ENCODE data around the gene PCYT1A.
A peak's percentile ranks its signal among the peaks of the same experiment; 100 is the strongest.

The PCYT1A gene

GRCh38 chr3:196237203-196237602 is 50.3 kb downstream of the PCYT1A start:
- no peak for DNase-seq (ENCODE audit: low read depth, low spot score)

- no peak for DNase-seq (ENCODE audit: low read depth, low spot score)
These were observed 51.3 kb downstream of the PCYT1A start for GRCh38 chr3:196236223-196236622.

- no peak for DNase-seq (ENCODE audit: low read depth, low spot score)
These were observed 51.9 kb downstream of the PCYT1A start for GRCh38 chr3:196235452-196236122.

- DNase-seq (ENCODE audit: low read depth, low spot score): no peak
These were observed 54.7 kb downstream of the PCYT1A start for GRCh38 chr3:196232882-196233251.

GRCh38 chr3:196232154-196232881 is 55.2 kb downstream of the PCYT1A start:
- DNase-seq (ENCODE audit: low read depth, low spot score): no peak

- DNase-seq (ENCODE audit: low read depth, low spot score): no peak
These were observed 59.7 kb downstream of the PCYT1A start for GRCh38 chr3:196227629-196228493.

GRCh38 chr3:196227121-196227561 is 60.4 kb downstream of the PCYT1A start:
- no peak for DNase-seq (ENCODE audit: low read depth, low spot score)

- no peak for DNase-seq (ENCODE audit: low read depth, low spot score)
These were observed 61.7 kb downstream of the PCYT1A start for GRCh38 chr3:196225763-196226364.

- DNase-seq (ENCODE audit: low read depth, low spot score): no peak
These were observed 62.4 kb downstream of the PCYT1A start for GRCh38 chr3:196225086-196225485.

GRCh38 chr3:196222876-196223595 is 64.5 kb downstream of the PCYT1A start:
- no peak for DNase-seq (ENCODE audit: low read depth, low spot score)

- no peak for DNase-seq (ENCODE audit: low read depth, low spot score)
These were observed 66.5 kb downstream of the PCYT1A start for GRCh38 chr3:196220991-196221390.

GRCh38 chr3:196220587-196220986 is 66.9 kb downstream of the PCYT1A start:
- no peak for DNase-seq (ENCODE audit: low read depth, low spot score)

- no peak for DNase-seq (ENCODE audit: low read depth, low spot score)
These were observed 67.6 kb downstream of the PCYT1A start for GRCh38 chr3:196219970-196220311.

GRCh38 chr3:196219194-196219969 is 68.1 kb downstream of the PCYT1A start:
- peak; percentile 79 for DNase-seq (ENCODE audit: low read depth, low spot score)

GRCh38 chr3:196218155-196218712 is 69.3 kb downstream of the PCYT1A start:
- no peak for DNase-seq (ENCODE audit: low read depth, low spot score)

GRCh38 chr3:196217307-196218154 is 70.0 kb downstream of the PCYT1A start:
- no peak for DNase-seq (ENCODE audit: low read depth, low spot score)

- no peak for DNase-seq (ENCODE audit: low read depth, low spot score)
These were observed 70.8 kb downstream of the PCYT1A start for GRCh38 chr3:196216681-196217211.

GRCh38 chr3:196216089-196216564 is 71.4 kb downstream of the PCYT1A start, which contains the start of gene SLC51A:
Gene SLC51A (plus strand): TSS chr3:196216534. CDS start chr3:196216713, 179 bp downstream.
- no peak for DNase-seq (ENCODE audit: low read depth, low spot score)

All from brain pericyte (primary cell).